GM23338 (cell line): ENCODE data around the gene MAPT. TPM values are rescaled to one million over a fixed set of nuclear protein-coding genes. Genes with fewer than 3 reads are reported as not detected.

Experiments used
- ATAC-seq: fragments of 200-7000 bp; cut with Tn5 transposase; 3 replicates; pipeline ENCODE4 v1.9.1; 2020
- DNase-seq: peaks from one replicate; pipeline ENCODE4 v3.0.0-alpha.2; 2015; ENCODE audit warnings: low spot score
- H2AFZ ChIP-seq: fragments of 200-600 bp; sonication (generic); 2 replicates; pipeline ENCODE4 v1.8.0; 2016; ENCODE audit warnings: antibody characterized with exemption, mild to moderate bottlenecking, moderate library complexity
- H3F3A ChIP-seq: fragments of 200-600 bp; sonication (generic); replicated peaks from 2 replicates; pipeline ENCODE4 v1.8.0; 2017; ENCODE audit warnings: antibody characterized with exemption, mixed run types, low read depth
- H3K27ac ChIP-seq: fragments of 200-600 bp; sonication (generic); 2 replicates; pipeline ENCODE4 v1.6.1; 2016; ENCODE audit warnings: low read depth
- H3K27me3 ChIP-seq: fragments of 200-600 bp; sonication (generic); 2 replicates; pipeline ENCODE4 v1.8.0; 2016; ENCODE audit warnings: mild to moderate bottlenecking, mixed run types, moderate library complexity; ENCODE audit not compliant: insufficient read depth
- H3K36me3 ChIP-seq: fragments of 200-600 bp; sonication (generic); 2 replicates; pipeline ENCODE4 v1.8.0; 2016; ENCODE audit warnings: mild to moderate bottlenecking; ENCODE audit not compliant: insufficient read depth
- H3K4me1 ChIP-seq: fragments of 200-600 bp; sonication (generic); 2 replicates; pipeline ENCODE4 v1.8.0; 2016; ENCODE audit warnings: mild to moderate bottlenecking, moderate library complexity; ENCODE audit not compliant: insufficient read depth
- H3K4me2 ChIP-seq: fragments of 200-600 bp; sonication (generic); 2 replicates; pipeline ENCODE4 v1.7.1; 2017; ENCODE audit warnings: mixed run types
- H3K4me3 ChIP-seq: fragments of 200-600 bp; sonication (generic); 2 replicates; pipeline ENCODE4 v1.6.1; 2016; ENCODE audit warnings: mixed run types
- H3K79me2 ChIP-seq: fragments of 200-600 bp; sonication (generic); replicated peaks from 2 replicates; pipeline ENCODE4 v1.8.0; 2017; ENCODE audit warnings: mild to moderate bottlenecking; ENCODE audit not compliant: insufficient read depth
- H3K9me2 ChIP-seq: fragments of 200-600 bp; sonication (generic); 2 replicates; pipeline ENCODE4 v1.8.0; 2017; ENCODE audit not compliant: insufficient read depth
- H4K20me1 ChIP-seq: fragments of 200-600 bp; sonication (generic); replicated peaks from 2 replicates; pipeline ENCODE4 v1.8.0; 2017; ENCODE audit warnings: mild to moderate bottlenecking; ENCODE audit not compliant: insufficient read depth
- H3K27ac Mint-ChIP-seq: 2 replicates; pipeline ENCODE4 v1.8.0; 2020; ENCODE audit warnings: inconsistent platforms, mild to moderate bottlenecking, moderate library complexity, mixed read lengths
- H3K27me3 Mint-ChIP-seq: 3 replicates; pipeline ENCODE4 v1.8.0; 2022; ENCODE audit warnings: low read depth, mild to moderate bottlenecking, moderate library complexity, mixed read lengths, inconsistent platforms; ENCODE audit not compliant: insufficient read depth, poor library complexity
- H3K36me3 Mint-ChIP-seq: 3 replicates; pipeline ENCODE4 v1.8.0; 2021; ENCODE audit warnings: low read depth, mild to moderate bottlenecking, inconsistent platforms, moderate library complexity, mixed read lengths
- H3K4me1 Mint-ChIP-seq: 3 replicates; pipeline ENCODE4 v1.8.0; 2020; ENCODE audit warnings: mild to moderate bottlenecking, inconsistent platforms, mixed read lengths
- H3K4me3 Mint-ChIP-seq: 3 replicates; pipeline ENCODE4 v1.8.0; 2021; ENCODE audit warnings: moderate library complexity, mild to moderate bottlenecking, inconsistent platforms, mixed read lengths
- H3K9me3 Mint-ChIP-seq: 3 replicates; pipeline ENCODE4 v1.8.0; 2020; ENCODE audit warnings: moderate library complexity, mild to moderate bottlenecking, inconsistent platforms, mixed read lengths
- CREB1 ChIP-seq: fragments of 250-450 bp; sonication (Bioruptor Pico); IDR thresholded peaks from 2 replicates; pipeline ENCODE4 v1.5.0; 2020; ENCODE audit warnings: low read depth, mild to moderate bottlenecking, moderate library complexity
- EZH2phosphoT487 ChIP-seq: fragments of 200-600 bp; sonication (generic); IDR thresholded peaks from one replicate; pipeline ENCODE4 v1.8.1; 2018; ENCODE audit warnings: antibody characterized with exemption; ENCODE audit not compliant: unreplicated experiment
- NANOG ChIP-seq: IDR thresholded peaks from 2 replicates; pipeline ENCODE4 v1.6.1; 2016; ENCODE audit warnings: antibody characterized with exemption, borderline replicate concordance
- POLR2AphosphoS5 ChIP-seq: IDR thresholded peaks from 2 replicates; pipeline ENCODE4 v1.6.1; 2016; ENCODE audit warnings: antibody characterized with exemption, low read depth
- STAT1 ChIP-seq: IDR thresholded peaks from one replicate; pipeline ENCODE4 v1.6.1; 2016; ENCODE audit warnings: antibody characterized with exemption; ENCODE audit not compliant: unreplicated experiment
- polyA plus RNA-seq: library from polyadenylated mRNA; unstranded; fragments of >200 nt; fragmentation: Nextera tagmentation; extraction: Ambion mirVana; gene quantifications from 2 replicates; pipeline ENCODE4 v1.2.1, GENCODE V29; 2016
- total RNA-seq: library from RNA; depleted of rRNA; stranded (reverse); fragments of >200 nt; shearing (Covaris generic); gene quantifications from 2 replicates; pipeline ENCODE4 v1.2.3, GENCODE V29; 2014
- TF ChIP-seq, protein P1 (sequence below), 2 experiments: fragments of 200-600 bp in 1 of 2; sonication (generic) in 1 of 2; conservative IDR thresholded peaks; 2 replicates each; pipeline versions ENCODE4 v1.5.1 to v1.6.1; 2016 to 2017; ENCODE audit warnings: antibody characterized with exemption in 2 of 2, low read depth in 2 of 2, mild to moderate bottlenecking in 2 of 2, moderate library complexity in 1 of 2
- TF ChIP-seq, protein P2 (sequence below): IDR thresholded peaks from one replicate; pipeline ENCODE4 v1.6.1; 2018; ENCODE audit warnings: antibody characterized with exemption; ENCODE audit not compliant: unreplicated experiment

Gene MAPT
- total and polyA plus RNA-seq, 2 experiments from 2014 or later: 1.1 to 2.1 TPM

DNA sequence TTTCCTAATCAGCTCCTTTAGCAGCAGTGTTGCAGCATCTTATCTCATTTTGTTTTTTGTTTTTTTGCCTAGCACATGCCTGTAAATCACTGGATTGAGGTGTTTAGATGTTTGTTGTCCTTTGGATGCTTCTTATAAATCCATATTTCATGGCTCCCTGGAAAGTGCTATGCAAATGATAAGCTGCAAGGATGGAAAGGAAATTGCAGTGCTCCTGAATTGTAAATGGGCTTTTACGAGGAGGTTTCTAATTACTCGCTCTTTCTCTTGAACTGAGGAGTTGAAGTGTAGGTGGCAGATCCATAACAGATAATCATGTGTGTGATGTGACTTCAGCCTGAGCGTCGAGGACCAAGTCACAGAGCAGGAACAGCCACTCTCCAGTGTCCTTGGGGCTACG is 45.0 kb downstream of the MAPT start:
- H3K4me2 ChIP-seq: no peak overlapping the region
- no peaks in the 10 kb centered on the region for H4K20me1 ChIP-seq
- ATAC-seq: no peak

DNA sequence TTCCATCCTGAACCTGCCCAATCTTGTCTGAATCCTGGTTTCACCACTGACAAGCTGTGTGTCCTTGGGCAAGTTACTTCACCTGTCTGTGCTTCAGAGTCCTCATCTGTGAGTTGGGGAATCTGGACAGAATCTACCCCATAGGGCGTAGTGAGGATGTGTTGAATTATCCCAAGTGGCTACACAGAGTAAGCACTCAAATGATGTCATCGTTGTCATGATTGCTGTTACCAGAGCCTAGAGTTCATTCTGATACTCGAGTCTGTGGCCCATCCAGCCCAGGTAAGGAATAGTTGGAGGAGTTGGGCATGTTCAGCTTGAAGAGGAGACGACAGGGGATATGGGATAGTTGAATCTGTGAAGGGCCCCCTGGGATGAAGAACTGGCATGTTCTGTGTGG is 45.9 kb downstream of the MAPT start:
- no peaks in the 10 kb centered on the region for H3K9me3 Mint-ChIP-seq
- Histone ChIP-seq H3K9me2 (no peaks in the 10 kb centered on the region), H3K4me1 (peaks cover 24% of the 10 kb centered on the region), H4K20me1 (no peaks in the 10 kb centered on the region), H3K79me2 (no peaks in the 10 kb centered on the region), H3F3A (no peaks in the 10 kb centered on the region), H3K36me3 (no peaks in the 10 kb centered on the region), H3K4me2 (no peak overlapping the region), H3K27ac (no peak overlapping the region), H3K27me3 (no peaks in the 10 kb centered on the region), H2AFZ (no peak overlapping the region), H3K4me3 (no peak overlapping the region)
- H3K27ac Mint-ChIP-seq: no peak overlapping the region
- DNase-seq (no peak), ATAC-seq (no peak)
- peaks cover 12% of the 10 kb centered on the region for H3K27me3 Mint-ChIP-seq
- H3K36me3 Mint-ChIP-seq: no peaks in the 10 kb centered on the region
- peaks cover 36% of the 10 kb centered on the region for H3K4me1 Mint-ChIP-seq
- H3K4me3 Mint-ChIP-seq: no peak overlapping the region
- TF ChIP-seq, protein P1, sequence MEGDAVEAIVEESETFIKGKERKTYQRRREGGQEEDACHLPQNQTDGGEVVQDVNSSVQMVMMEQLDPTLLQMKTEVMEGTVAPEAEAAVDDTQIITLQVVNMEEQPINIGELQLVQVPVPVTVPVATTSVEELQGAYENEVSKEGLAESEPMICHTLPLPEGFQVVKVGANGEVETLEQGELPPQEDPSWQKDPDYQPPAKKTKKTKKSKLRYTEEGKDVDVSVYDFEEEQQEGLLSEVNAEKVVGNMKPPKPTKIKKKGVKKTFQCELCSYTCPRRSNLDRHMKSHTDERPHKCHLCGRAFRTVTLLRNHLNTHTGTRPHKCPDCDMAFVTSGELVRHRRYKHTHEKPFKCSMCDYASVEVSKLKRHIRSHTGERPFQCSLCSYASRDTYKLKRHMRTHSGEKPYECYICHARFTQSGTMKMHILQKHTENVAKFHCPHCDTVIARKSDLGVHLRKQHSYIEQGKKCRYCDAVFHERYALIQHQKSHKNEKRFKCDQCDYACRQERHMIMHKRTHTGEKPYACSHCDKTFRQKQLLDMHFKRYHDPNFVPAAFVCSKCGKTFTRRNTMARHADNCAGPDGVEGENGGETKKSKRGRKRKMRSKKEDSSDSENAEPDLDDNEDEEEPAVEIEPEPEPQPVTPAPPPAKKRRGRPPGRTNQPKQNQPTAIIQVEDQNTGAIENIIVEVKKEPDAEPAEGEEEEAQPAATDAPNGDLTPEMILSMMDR (conservative IDR thresholded peaks at IDR 0.05; ENCODE audit: low read depth in 2 of 2): no peak
- no peak for TF ChIP-seq CREB1 (CRISPR knock-in tag)
- no peak for TF ChIP-seq POLR2AphosphoS5

More for the DNA sequence above, 45.0 kb downstream of the MAPT start:
- Histone ChIP-seq H2AFZ (no peak overlapping the region), H3K36me3 (no peaks in the 10 kb centered on the region), H3K9me2 (no peaks in the 10 kb centered on the region), H3K79me2 (no peaks in the 10 kb centered on the region), H3K27ac (no peak overlapping the region), H3K27me3 (no peaks in the 10 kb centered on the region), H3F3A (no peaks in the 10 kb centered on the region), H3K4me3 (no peak overlapping the region), H3K4me1 (peaks cover 24% of the 10 kb centered on the region)
- Mint-ChIP-seq H3K4me1 (peaks cover 36% of the 10 kb centered on the region), H3K9me3 (no peaks in the 10 kb centered on the region), H3K27ac (no peak overlapping the region), H3K36me3 (no peaks in the 10 kb centered on the region), H3K27me3 (peaks cover 9% of the 10 kb centered on the region), H3K4me3 (no peak overlapping the region)
- TF ChIP-seq STAT1: no peak
- no peak for TF ChIP-seq NANOG
- TF ChIP-seq EZH2phosphoT487: no peak
- no peak for TF ChIP-seq CREB1 (CRISPR knock-in tag)
- TF ChIP-seq, protein P2, sequence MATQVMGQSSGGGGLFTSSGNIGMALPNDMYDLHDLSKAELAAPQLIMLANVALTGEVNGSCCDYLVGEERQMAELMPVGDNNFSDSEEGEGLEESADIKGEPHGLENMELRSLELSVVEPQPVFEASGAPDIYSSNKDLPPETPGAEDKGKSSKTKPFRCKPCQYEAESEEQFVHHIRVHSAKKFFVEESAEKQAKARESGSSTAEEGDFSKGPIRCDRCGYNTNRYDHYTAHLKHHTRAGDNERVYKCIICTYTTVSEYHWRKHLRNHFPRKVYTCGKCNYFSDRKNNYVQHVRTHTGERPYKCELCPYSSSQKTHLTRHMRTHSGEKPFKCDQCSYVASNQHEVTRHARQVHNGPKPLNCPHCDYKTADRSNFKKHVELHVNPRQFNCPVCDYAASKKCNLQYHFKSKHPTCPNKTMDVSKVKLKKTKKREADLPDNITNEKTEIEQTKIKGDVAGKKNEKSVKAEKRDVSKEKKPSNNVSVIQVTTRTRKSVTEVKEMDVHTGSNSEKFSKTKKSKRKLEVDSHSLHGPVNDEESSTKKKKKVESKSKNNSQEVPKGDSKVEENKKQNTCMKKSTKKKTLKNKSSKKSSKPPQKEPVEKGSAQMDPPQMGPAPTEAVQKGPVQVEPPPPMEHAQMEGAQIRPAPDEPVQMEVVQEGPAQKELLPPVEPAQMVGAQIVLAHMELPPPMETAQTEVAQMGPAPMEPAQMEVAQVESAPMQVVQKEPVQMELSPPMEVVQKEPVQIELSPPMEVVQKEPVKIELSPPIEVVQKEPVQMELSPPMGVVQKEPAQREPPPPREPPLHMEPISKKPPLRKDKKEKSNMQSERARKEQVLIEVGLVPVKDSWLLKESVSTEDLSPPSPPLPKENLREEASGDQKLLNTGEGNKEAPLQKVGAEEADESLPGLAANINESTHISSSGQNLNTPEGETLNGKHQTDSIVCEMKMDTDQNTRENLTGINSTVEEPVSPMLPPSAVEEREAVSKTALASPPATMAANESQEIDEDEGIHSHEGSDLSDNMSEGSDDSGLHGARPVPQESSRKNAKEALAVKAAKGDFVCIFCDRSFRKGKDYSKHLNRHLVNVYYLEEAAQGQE: no peak
- no peak for TF ChIP-seq POLR2AphosphoS5
- TF ChIP-seq, protein P1 (conservative IDR thresholded peaks at IDR 0.05; ENCODE audit: low read depth in 2 of 2): no peak
- DNase-seq: no peak
